Stomach (tissue), 9 donors: ENCODE results near the gene PDGFRB. TPM values are rescaled to one million over a fixed set of nuclear protein-coding genes. Genes with fewer than 3 reads are reported as not detected.

ENCODE experiments used
- DNase-seq, 2 donors: peaks; one replicate each; pipeline versions ENCODE4 v3.0.0 to v3.0.0-alpha.2; 2013 to 2019
- H3K27ac ChIP-seq, 5 donors: fragments of 200-600 bp in 4 of 5; sonication (generic) in 4 of 5; one replicate each; pipeline ENCODE4 v1.5.1; 2013 to 2019; ENCODE audit warnings: mild to moderate bottlenecking in 1 of 5, moderate library complexity in 1 of 5
- H3K27me3 ChIP-seq, 3 donors: fragments of 200-600 bp; sonication (generic); one replicate each; pipeline ENCODE4 v1.5.1; 2017 to 2019; ENCODE audit warnings: mixed run types in 1 of 3
- H3K36me3 ChIP-seq, 4 donors: fragments of 200-600 bp; sonication (generic); 1 replicate in 3 of 4; 2 replicates in 1 of 4; pipeline ENCODE4 v1.5.1; 2016 to 2019
- H3K4me1 ChIP-seq, 4 donors: fragments of 200-600 bp; sonication (generic); one replicate each; pipeline ENCODE4 v1.5.1; 2016 to 2019
- H3K4me3 ChIP-seq, 4 donors: fragments of 200-600 bp; sonication (generic) in 3 of 4; one replicate each; pipeline ENCODE4 v1.5.1; 2016 to 2019; ENCODE audit warnings: mild to moderate bottlenecking in 1 of 4
- H3K9me3 ChIP-seq, 4 donors: fragments of 200-600 bp; sonication (generic); one replicate each; pipeline ENCODE4 v1.5.1; 2016 to 2019
- EP300 ChIP-seq: sonication (generic); formaldehyde crosslinking; IDR thresholded peaks from one replicate; pipeline ENCODE4 v1.6.1; 2017; ENCODE audit warnings: antibody characterized with exemption
- POLR2A ChIP-seq, 4 donors: fragments of 450-650 bp; IDR thresholded peaks; one replicate each; pipeline ENCODE4 v1.6.1; 2016; ENCODE audit warnings: antibody characterized with exemption in 4 of 4, control low read depth in 2 of 4, mild to moderate bottlenecking in 1 of 4, moderate library complexity in 1 of 4
- POLR2AphosphoS5 ChIP-seq, 3 donors: sonication (generic); formaldehyde crosslinking; IDR thresholded peaks; one replicate each; pipeline ENCODE4 v1.6.1; 2016; ENCODE audit warnings: antibody characterized with exemption in 3 of 3
- WGBS, 5 donors: extraction: QIAGEN DNeasy Blood & Tissue Kit in 3 of 5; methylation state at CpG; one replicate each; pipeline versions ENCODE4 v1.1.5 to v1.1.7; 2013 to 2018; 5-methylcytosine and 5-hydroxymethylcytosine counted together
- intact Hi-C: fragments of 100-400 bp; cut with DNase I; formaldehyde crosslinking; loops from one replicate; pipeline ENCODE4 v1.15.1; 2023; ENCODE audit warnings: low total_unique reads
- polyA plus RNA-seq, 3 donors: library from polyadenylated mRNA; stranded (reverse); fragments of 200-250 nt; gene quantifications; one replicate each; pipeline ENCODE4 v1.2.3, GENCODE V29; 2013
- total RNA-seq, 5 donors: library from RNA; depleted of rRNA; stranded (reverse); fragments of >200 nt; gene quantifications; one replicate each; pipeline versions ENCODE4 v1.1.0 to v1.2.3, GENCODE V29; 2014 to 2016
- TF ChIP-seq, protein P1 (sequence below), 7 experiments: fragments of 450-650 bp in 4 of 7; fragments of 200-600 bp in 3 of 7; sonication (generic) in 3 of 7; IDR thresholded peaks; one replicate each; pipeline ENCODE4 v1.5.1; 2016 to 2019; ENCODE audit warnings: antibody characterized with exemption in 7 of 7, control low read depth in 2 of 7, mild to moderate bottlenecking in 1 of 7
- donor health status: healthy with polysubstance abuse.
- donor health status: Bipolar disorder and iron deficiency.
- donor health status: healthy.

PDGFRB gene
- total and polyA plus RNA-seq, 8 donors: 4.7 to 71.2 (median 34.6) TPM

DNA sequence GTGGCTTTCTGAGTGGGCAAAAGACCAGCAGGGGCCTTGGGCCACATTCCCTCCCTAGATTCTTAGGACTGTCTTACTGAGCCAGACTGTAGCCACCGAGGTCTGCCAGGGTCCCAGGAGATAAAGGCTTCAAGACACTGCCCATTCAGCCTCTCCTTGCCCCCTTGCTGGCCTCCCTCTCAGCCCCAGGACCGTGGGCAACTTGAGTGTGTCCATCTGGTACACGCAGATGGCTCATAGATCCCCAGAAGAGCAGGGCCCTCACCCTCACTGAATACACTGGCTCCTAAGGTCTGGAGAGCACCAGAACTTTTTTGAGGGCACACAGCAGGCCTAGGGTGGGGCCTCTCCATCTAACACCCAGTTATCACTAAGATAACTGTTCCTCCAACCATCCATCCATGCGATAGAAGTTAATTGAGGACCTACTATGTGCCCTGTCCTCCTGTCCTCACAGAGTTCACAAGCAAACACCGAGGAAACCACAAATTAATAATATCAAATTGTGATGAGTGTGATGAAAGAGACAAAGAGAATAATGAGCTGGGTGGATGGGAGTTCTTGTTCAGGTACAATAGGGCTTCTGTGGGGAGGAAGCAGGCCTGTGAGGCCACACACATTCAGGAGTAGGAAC lies 4.9 kb upstream of the PDGFRB start:
- Histone ChIP-seq H3K9me3 (no peaks in the 10 kb centered on the region), H3K27ac (peak overlapping the region in 4 of 5 donors; percentile 66 to 84 (median 79)), H3K4me1 (peaks cover 10 to 35% (median 22%) of the 10 kb centered on the region in 4 donors), H3K4me3 (no peak overlapping the region), H3K36me3 (no peaks in the 10 kb centered on the region), H3K27me3 (peaks cover 0 to 11% (median 5%) of the 10 kb centered on the region in 3 donors)
- TF ChIP-seq POLR2A (IDR thresholded peaks at IDR 0.05): no peak
- no peak for TF ChIP-seq POLR2AphosphoS5 (IDR thresholded peaks at IDR 0.05)
- TF ChIP-seq EP300: no peak
- TF ChIP-seq, protein P1, sequence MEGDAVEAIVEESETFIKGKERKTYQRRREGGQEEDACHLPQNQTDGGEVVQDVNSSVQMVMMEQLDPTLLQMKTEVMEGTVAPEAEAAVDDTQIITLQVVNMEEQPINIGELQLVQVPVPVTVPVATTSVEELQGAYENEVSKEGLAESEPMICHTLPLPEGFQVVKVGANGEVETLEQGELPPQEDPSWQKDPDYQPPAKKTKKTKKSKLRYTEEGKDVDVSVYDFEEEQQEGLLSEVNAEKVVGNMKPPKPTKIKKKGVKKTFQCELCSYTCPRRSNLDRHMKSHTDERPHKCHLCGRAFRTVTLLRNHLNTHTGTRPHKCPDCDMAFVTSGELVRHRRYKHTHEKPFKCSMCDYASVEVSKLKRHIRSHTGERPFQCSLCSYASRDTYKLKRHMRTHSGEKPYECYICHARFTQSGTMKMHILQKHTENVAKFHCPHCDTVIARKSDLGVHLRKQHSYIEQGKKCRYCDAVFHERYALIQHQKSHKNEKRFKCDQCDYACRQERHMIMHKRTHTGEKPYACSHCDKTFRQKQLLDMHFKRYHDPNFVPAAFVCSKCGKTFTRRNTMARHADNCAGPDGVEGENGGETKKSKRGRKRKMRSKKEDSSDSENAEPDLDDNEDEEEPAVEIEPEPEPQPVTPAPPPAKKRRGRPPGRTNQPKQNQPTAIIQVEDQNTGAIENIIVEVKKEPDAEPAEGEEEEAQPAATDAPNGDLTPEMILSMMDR (IDR thresholded peaks at IDR 0.05): no peak
- DNase-seq: no peak
- intact Hi-C loops: loop anchor here (5.0 kb wide), 1 partner anchor 62 kb away; no protein-coding TSS in a partner anchor
- 58 to 79% (median 64%) methylated on average over 5 of the region's 5 CpGs for WGBS, 5 donors

DNA sequence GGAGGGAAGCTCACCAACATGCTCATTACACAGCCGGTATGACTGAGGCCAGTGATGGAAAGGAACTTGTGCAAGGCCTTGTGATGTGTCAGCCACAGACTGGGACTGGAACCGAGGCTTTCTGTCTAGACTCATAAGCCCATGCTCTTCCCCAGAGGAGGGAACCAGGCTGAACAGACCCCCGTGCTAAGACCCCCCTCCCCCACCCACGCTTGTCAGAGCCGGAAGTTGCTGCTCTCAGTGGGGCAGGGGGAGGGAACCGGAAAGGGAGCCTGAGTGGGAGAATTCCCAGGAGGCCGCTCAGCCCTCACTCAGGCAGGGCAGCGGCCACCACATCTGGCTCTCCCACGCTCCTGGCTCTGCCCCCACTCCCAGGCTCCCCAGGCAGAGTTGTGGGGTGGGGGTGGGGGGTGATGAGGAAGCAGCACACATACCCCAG lies 4.1 kb upstream of the PDGFRB start:
- 32 to 59% (median 48%) methylated on average over 6 to 9 of the region's 9 CpGs for WGBS, 5 donors
- peak in 1 of 2 donors; percentile 80 for DNase-seq
- intact Hi-C loops: loop anchor here (5.0 kb wide), 1 partner anchor 63 kb away; no protein-coding TSS in a partner anchor
- H3K27me3 ChIP-seq: peaks cover 0 to 15% (median 8%) of the 10 kb centered on the region in 3 donors
- no peaks in the 10 kb centered on the region for H3K9me3 ChIP-seq
- no peak for TF ChIP-seq POLR2AphosphoS5 (IDR thresholded peaks at IDR 0.05)
- TF ChIP-seq POLR2A (IDR thresholded peaks at IDR 0.05): no peak
- TF ChIP-seq, protein P1 (IDR thresholded peaks at IDR 0.05): no peak
- TF ChIP-seq EP300: no peak
- H3K36me3 ChIP-seq: no peaks in the 10 kb centered on the region
- H3K4me1 ChIP-seq: peaks cover 12 to 38% (median 24%) of the 10 kb centered on the region in 4 donors
- no peak overlapping the region for H3K4me3 ChIP-seq
- H3K27ac ChIP-seq: peak overlapping the region in 4 of 5 donors; percentile 66 to 84 (median 79)

DNA sequence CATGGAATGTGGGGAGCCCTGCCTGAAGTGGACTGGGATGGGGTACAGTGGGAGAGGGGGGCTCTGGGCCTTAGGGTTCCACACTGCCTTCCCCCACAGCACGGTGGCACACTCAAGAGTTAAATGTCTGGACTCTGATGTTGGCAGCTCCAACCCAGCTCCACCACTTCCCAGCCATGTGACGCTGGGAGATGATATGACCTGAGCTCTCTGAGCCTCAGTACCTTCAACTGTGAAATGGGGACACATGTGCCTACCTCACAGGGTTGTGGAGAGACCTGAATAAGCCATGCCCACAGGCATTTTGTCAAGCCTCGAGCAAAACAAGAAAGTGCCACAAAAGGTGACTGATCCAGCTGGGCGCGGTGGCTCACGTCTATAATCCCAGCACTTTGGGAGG lies 3.4 kb upstream of the PDGFRB start:
- Histone ChIP-seq H3K9me3 (no peaks in the 10 kb centered on the region), H3K36me3 (no peaks in the 10 kb centered on the region), H3K4me3 (no peak overlapping the region), H3K4me1 (peaks cover 12 to 37% (median 24%) of the 10 kb centered on the region in 4 donors), H3K27me3 (peaks cover 0 to 15% (median 8%) of the 10 kb centered on the region in 3 donors), H3K27ac (peak overlapping the region in 4 of 5 donors; percentile 66 to 84 (median 79))
- TF ChIP-seq POLR2AphosphoS5 (IDR thresholded peaks at IDR 0.05) (no peak), POLR2A (IDR thresholded peaks at IDR 0.05) (no peak), EP300 (no peak)
- TF ChIP-seq, protein P1 (IDR thresholded peaks at IDR 0.05): no peak
- WGBS, 5 donors: 59 to 75% (median 72%) methylated on average over 5 to 6 of the region's 6 CpGs
- no peak for DNase-seq
- intact Hi-C loops: no loop called here

DNA sequence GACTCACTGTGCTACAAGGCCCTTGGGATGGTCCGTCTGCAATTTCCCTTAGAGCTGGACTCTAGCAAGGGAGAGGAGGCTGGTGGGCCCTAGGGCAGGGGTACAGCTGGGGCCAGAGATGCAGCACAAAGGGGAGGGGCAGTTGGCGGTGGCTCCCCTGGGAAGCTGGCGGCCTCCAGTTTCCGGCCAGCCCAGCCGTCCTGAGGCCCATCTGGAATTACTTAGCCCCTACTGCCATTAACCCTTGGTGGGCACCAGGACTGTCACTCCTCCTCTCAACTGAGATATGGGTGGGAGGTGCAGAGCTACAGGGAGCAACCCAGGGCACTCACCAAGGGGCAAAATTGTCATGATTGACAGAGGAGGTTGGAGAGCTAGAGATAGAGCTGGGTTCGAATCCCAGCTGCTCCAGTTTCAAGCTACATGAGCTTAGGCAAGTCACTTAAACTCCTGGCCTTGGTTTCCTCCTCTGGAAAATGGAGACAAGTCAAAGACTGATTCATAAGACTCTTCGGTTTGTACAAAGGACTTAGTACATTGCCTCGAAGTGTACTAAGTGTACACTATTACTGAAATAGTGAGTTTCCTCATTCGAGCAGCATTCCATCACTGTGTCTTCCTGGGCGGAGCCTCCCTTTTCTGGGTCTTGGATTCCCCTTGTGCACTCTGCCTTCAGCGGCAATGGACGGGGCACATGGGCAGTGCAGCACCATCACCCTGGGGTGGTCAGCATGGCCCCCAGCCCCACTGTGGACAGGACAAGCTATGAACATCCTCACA lies 2.7 kb upstream of the PDGFRB start:
- DNase-seq: peak in 1 of 2 donors; percentile 62
- H3K27me3 ChIP-seq: peaks cover 0 to 15% (median 8%) of the 10 kb centered on the region in 3 donors
- H3K36me3 ChIP-seq: no peaks in the 10 kb centered on the region
- H3K27ac ChIP-seq: peak overlapping the region; percentile 10 to 84 (median 81)
- 45 to 61% (median 60%) methylated on average over 12 of the region's 12 CpGs for WGBS, 5 donors
- H3K9me3 ChIP-seq: no peaks in the 10 kb centered on the region
- intact Hi-C loops: no loop called here
- no peak overlapping the region for H3K4me3 ChIP-seq
- TF ChIP-seq, protein P1 (IDR thresholded peaks at IDR 0.05): no peak
- TF ChIP-seq POLR2A (IDR thresholded peaks at IDR 0.05): no peak
- peaks cover 12 to 36% (median 21%) of the 10 kb centered on the region in 4 donors for H3K4me1 ChIP-seq
